ENCODE data around the gene NTSR1. TPM values are rescaled to one million over a fixed set of nuclear protein-coding genes. Genes with fewer than 3 reads are reported as not detected.

The NTSR1 gene
- total RNA-seq, 1 donor from 2014 or later = not detected

- Mint-ChIP-seq H3K27me3 (ENCODE audit: low read depth) (peaks cover 6% of the 10 kb centered on the region), H3K36me3 (ENCODE audit: low read depth) (no peaks in the 10 kb centered on the region), H3K27ac (ENCODE audit: unreplicated experiment) (no peak overlapping the region), H3K4me1 (no peaks in the 10 kb centered on the region), H3K9me3 (peaks cover 9% of the 10 kb centered on the region), H3K4me3 (no peak overlapping the region)
- TF ChIP-seq CTCF (conservative IDR thresholded peaks at IDR 0.05) = no peak
- no peak for DNase-seq (ENCODE audit: low read depth, low spot score)
These were observed 33.3 kb upstream of the NTSR1 start for GRCh38 chr20:62675156-62675876.

DNA sequence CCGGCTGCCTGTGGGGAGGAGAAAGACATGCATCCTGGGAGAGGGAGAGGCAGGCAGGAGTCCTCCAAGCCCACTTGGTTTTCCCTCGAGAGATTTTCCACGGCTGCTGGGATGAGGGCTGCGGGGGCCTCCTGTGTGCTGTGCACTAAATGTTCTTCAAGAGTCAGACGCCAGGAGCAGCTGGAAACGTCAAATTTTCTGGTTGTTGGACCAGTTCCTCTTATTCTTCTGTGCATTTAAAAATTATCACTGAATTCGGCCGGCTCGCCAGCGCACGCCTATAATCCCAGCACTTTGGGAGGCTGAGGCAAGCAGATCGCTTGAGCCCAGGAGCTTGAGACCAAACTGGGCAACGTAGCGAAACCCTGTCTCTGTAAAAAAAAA is 32.8 kb upstream of the NTSR1 start:
- Mint-ChIP-seq H3K27me3 (ENCODE audit: low read depth) (peaks cover 6% of the 10 kb centered on the region), H3K36me3 (ENCODE audit: low read depth) (peaks cover 3% of the 10 kb centered on the region), H3K27ac (ENCODE audit: unreplicated experiment) (no peak overlapping the region), H3K4me1 (no peaks in the 10 kb centered on the region), H3K9me3 (peaks cover 12% of the 10 kb centered on the region), H3K4me3 (no peak overlapping the region)
- no peak for DNase-seq (ENCODE audit: low read depth, low spot score)
- TF ChIP-seq CTCF (conservative IDR thresholded peaks at IDR 0.05) = no peak

DNA sequence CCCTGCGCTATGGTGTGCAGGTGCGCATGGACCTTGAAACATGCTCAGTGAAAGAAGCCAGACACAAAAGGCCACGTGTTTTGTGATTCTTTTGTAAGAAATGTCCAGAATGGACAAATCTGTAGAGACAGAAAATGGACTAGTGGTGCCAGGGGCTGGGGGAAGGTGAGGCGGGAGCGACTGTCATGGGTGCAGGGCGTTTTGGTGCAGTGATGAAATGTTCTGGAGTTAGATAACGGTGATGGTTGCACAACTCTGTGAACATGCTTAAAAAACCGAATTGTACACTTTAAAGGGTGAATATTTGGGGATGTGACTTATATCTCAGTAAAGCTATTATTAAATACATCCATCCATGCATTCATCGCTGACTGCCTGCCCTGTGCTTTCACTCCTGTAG is 31.7 kb upstream of the NTSR1 start:
- no peak for TF ChIP-seq CTCF (conservative IDR thresholded peaks at IDR 0.05)
- H3K4me3 Mint-ChIP-seq = no peak overlapping the region
- no peaks in the 10 kb centered on the region for H3K4me1 Mint-ChIP-seq
- peaks cover 12% of the 10 kb centered on the region for H3K9me3 Mint-ChIP-seq
- no peak for DNase-seq (ENCODE audit: low read depth, low spot score)
- H3K27me3 Mint-ChIP-seq (ENCODE audit: low read depth) = peaks cover 6% of the 10 kb centered on the region
- no peak overlapping the region for H3K27ac Mint-ChIP-seq (ENCODE audit: unreplicated experiment)
- H3K36me3 Mint-ChIP-seq (ENCODE audit: low read depth) = peaks cover 3% of the 10 kb centered on the region

- H3K4me3 Mint-ChIP-seq = no peak overlapping the region
- no peaks in the 10 kb centered on the region for H3K4me1 Mint-ChIP-seq
- peaks cover 3% of the 10 kb centered on the region for H3K36me3 Mint-ChIP-seq (ENCODE audit: low read depth)
- no peak overlapping the region for H3K27ac Mint-ChIP-seq (ENCODE audit: unreplicated experiment)
- H3K27me3 Mint-ChIP-seq (ENCODE audit: low read depth) = peaks cover 6% of the 10 kb centered on the region
- no peak for TF ChIP-seq CTCF (conservative IDR thresholded peaks at IDR 0.05)
- H3K9me3 Mint-ChIP-seq = peaks cover 12% of the 10 kb centered on the region
- DNase-seq (ENCODE audit: low read depth, low spot score) = no peak
These were observed 31.0 kb upstream of the NTSR1 start for GRCh38 chr20:62677678-62678077.

DNA sequence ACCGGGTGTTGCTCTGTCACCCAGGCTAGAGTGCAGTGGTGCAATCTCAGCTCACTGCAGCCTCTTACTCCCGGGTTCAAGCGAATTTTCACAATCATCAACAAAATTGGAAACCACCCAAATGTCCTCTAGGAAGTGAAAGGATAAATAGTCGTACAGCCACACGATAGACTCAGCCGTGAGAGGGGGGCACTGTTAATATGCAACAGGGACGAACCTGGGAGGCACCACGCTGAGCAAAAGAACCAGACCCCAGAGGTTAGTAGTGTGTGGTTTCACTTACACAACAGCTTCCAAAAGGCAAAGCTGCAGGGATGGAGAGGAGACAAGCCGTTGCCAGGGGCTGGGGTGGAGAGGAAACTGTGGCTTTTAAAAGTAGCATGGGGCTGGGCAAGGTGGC is 30.1 kb upstream of the NTSR1 start:
- Mint-ChIP-seq H3K4me1 (no peaks in the 10 kb centered on the region), H3K27ac (ENCODE audit: unreplicated experiment) (no peak overlapping the region), H3K27me3 (ENCODE audit: low read depth) (peaks cover 6% of the 10 kb centered on the region), H3K4me3 (no peak overlapping the region), H3K9me3 (peaks cover 12% of the 10 kb centered on the region), H3K36me3 (ENCODE audit: low read depth) (peaks cover 3% of the 10 kb centered on the region)
- no peak for DNase-seq (ENCODE audit: low read depth, low spot score)
- no peak for TF ChIP-seq CTCF (conservative IDR thresholded peaks at IDR 0.05)
